Neural progenitor cell (in vitro differentiated cells): Measurements from ENCODE around the gene HERC6. TPM values are rescaled to one million over a fixed set of nuclear protein-coding genes. Genes with fewer than 3 reads are reported as not detected.

Experiments
- DNase-seq: peaks from one replicate; pipeline ENCODE4 v3.0.0-alpha.2; 2016; ENCODE audit warnings: low spot score
- H2AFZ ChIP-seq: fragments of 200-600 bp; sonication (generic); replicated peaks from 2 replicates; pipeline ENCODE4 v1.6.1; 2016; ENCODE audit warnings: antibody characterized with exemption
- H3F3A ChIP-seq: fragments of 200-600 bp; sonication (generic); 2 replicates; pipeline ENCODE4 v1.6.1; 2016; ENCODE audit warnings: antibody characterized with exemption, low read depth
- H3K27ac ChIP-seq: fragments of 200-600 bp; sonication (generic); 2 replicates; pipeline ENCODE4 v1.5.1; 2016; ENCODE audit warnings: mild to moderate bottlenecking
- H3K27me3 ChIP-seq: fragments of 200-600 bp; sonication (generic); 2 replicates; pipeline ENCODE4 v1.6.1; 2016; ENCODE audit warnings: mild to moderate bottlenecking, moderate library complexity
- H3K36me3 ChIP-seq: fragments of 200-600 bp; sonication (generic); 2 replicates; pipeline ENCODE4 v1.5.1; 2016
- H3K4me1 ChIP-seq: fragments of 200-600 bp; sonication (generic); 2 replicates; pipeline ENCODE4 v1.6.1; 2016; ENCODE audit warnings: mixed run types
- H3K4me2 ChIP-seq: fragments of 200-600 bp; sonication (generic); 2 replicates; pipeline ENCODE4 v1.6.1; 2016
- H3K4me3 ChIP-seq: fragments of 200-600 bp; sonication (generic); 2 replicates; pipeline ENCODE4 v1.5.1; 2016
- H3K79me2 ChIP-seq: fragments of 200-600 bp; sonication (generic); 2 replicates; pipeline ENCODE4 v1.6.1; 2016; ENCODE audit warnings: low read depth
- H3K9ac ChIP-seq: fragments of 200-600 bp; sonication (generic); 2 replicates; pipeline ENCODE4 v1.6.1; 2016
- H3K9me3 ChIP-seq: fragments of 200-600 bp; sonication (generic); 2 replicates; pipeline ENCODE4 v1.5.1; 2016; ENCODE audit warnings: low read depth
- H4K20me1 ChIP-seq: fragments of 200-600 bp; sonication (generic); 2 replicates; pipeline ENCODE4 v1.6.1; 2016; ENCODE audit warnings: low read depth
- H3K27ac Mint-ChIP-seq: 3 replicates; pipeline ENCODE4 v1.8.0; 2021; ENCODE audit warnings: mixed read lengths
- H3K27me3 Mint-ChIP-seq: 2 replicates; pipeline ENCODE4 v1.8.0; 2022; ENCODE audit warnings: low read depth, mild to moderate bottlenecking, inconsistent platforms, moderate library complexity, mixed read lengths; ENCODE audit not compliant: insufficient read depth
- H3K36me3 Mint-ChIP-seq: 3 replicates; pipeline ENCODE4 v1.8.0; 2021; ENCODE audit warnings: mixed read lengths
- H3K4me1 Mint-ChIP-seq: 3 replicates; pipeline ENCODE4 v1.8.0; 2021; ENCODE audit warnings: mixed read lengths
- H3K4me3 Mint-ChIP-seq: 3 replicates; pipeline ENCODE4 v1.8.0; 2021; ENCODE audit warnings: mild to moderate bottlenecking, moderate library complexity, mixed read lengths
- H3K9me3 Mint-ChIP-seq: 3 replicates; pipeline ENCODE4 v1.8.0; 2020; ENCODE audit warnings: mixed read lengths
- EZH2 ChIP-seq: fragments of 200-600 bp; sonication (generic); IDR thresholded peaks from 2 replicates; pipeline ENCODE4 v1.6.1; 2017; ENCODE audit warnings: antibody characterized with exemption, mild to moderate bottlenecking, moderate library complexity
- EZH2phosphoT487 ChIP-seq: fragments of 200-600 bp; sonication (generic); IDR thresholded peaks from 2 replicates; pipeline ENCODE4 v1.6.1; 2017; ENCODE audit warnings: antibody characterized with exemption
- total RNA-seq: library from RNA; depleted of rRNA; stranded (reverse); fragments of >200 nt; gene quantifications from 2 replicates; pipeline ENCODE4 v1.2.3, GENCODE V29; 2015; ENCODE audit warnings: low replicate concordance
- TF ChIP-seq, protein P1 (sequence below): fragments of 200-600 bp; sonication (generic); IDR thresholded peaks from 2 replicates; pipeline ENCODE4 v1.5.1; 2017; ENCODE audit warnings: antibody characterized with exemption, mild to moderate bottlenecking

The HERC6 gene
- total RNA-seq, 1 donor from 2014 or later: 0.24 TPM

DNA sequence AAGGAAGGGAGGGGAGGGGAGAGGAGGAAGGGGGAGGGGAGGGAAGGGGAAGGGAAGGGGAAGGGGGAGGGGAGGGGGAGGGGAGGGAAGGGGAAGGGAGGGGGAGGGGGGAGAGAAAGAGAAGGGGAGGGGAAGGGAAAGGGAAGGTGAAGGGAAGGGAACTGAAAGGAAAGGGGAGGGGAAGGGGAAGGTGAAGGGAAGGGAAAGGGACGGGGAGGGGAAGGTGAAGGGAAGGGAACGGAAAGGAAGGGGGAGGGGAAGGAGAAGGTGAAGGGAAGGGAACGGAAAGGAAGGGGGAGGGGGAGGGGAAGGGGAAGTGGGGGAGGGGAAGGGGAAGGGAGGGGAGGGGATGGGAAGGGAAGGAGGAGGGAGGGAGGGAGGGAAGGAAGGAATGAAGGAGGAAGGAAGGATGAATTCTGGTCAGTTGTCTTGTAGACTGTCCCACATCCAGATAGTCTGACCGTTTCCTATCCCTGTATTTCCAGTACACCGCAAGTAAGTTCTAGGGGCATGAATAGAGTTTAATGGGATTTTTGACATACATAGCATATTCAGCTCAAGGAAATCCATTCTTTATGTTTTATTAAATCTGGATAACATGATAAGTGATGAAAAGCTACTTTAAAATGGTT lies 98.7 kb downstream of the HERC6 start:
- no peak for DNase-seq

GRCh38 chr4:88478247-88478646 lies 99.6 kb downstream of the HERC6 start:
- Histone ChIP-seq H3K9ac (no peak overlapping the region), H2AFZ (no peak overlapping the region), H4K20me1 (no peaks in the 10 kb centered on the region), H3K27me3 (no peaks in the 10 kb centered on the region), H3K27ac (no peak overlapping the region), H3K4me2 (no peak overlapping the region), H3F3A (no peaks in the 10 kb centered on the region), H3K4me3 (no peak overlapping the region), H3K4me1 (no peaks in the 10 kb centered on the region), H3K79me2 (no peaks in the 10 kb centered on the region), H3K9me3 (no peaks in the 10 kb centered on the region), H3K36me3 (no peaks in the 10 kb centered on the region)
- TF ChIP-seq, protein P1, sequence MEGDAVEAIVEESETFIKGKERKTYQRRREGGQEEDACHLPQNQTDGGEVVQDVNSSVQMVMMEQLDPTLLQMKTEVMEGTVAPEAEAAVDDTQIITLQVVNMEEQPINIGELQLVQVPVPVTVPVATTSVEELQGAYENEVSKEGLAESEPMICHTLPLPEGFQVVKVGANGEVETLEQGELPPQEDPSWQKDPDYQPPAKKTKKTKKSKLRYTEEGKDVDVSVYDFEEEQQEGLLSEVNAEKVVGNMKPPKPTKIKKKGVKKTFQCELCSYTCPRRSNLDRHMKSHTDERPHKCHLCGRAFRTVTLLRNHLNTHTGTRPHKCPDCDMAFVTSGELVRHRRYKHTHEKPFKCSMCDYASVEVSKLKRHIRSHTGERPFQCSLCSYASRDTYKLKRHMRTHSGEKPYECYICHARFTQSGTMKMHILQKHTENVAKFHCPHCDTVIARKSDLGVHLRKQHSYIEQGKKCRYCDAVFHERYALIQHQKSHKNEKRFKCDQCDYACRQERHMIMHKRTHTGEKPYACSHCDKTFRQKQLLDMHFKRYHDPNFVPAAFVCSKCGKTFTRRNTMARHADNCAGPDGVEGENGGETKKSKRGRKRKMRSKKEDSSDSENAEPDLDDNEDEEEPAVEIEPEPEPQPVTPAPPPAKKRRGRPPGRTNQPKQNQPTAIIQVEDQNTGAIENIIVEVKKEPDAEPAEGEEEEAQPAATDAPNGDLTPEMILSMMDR: no peak
- no peak for TF ChIP-seq EZH2phosphoT487
- no peak for TF ChIP-seq EZH2
- DNase-seq: no peak
- no peaks in the 10 kb centered on the region for H3K9me3 Mint-ChIP-seq
- H3K36me3 Mint-ChIP-seq: no peaks in the 10 kb centered on the region
- no peaks in the 10 kb centered on the region for H3K4me1 Mint-ChIP-seq
- H3K27me3 Mint-ChIP-seq: no peaks in the 10 kb centered on the region
- H3K27ac Mint-ChIP-seq: no peak overlapping the region
- no peak overlapping the region for H3K4me3 Mint-ChIP-seq

More for the DNA sequence above, 98.7 kb downstream of the HERC6 start:
- Mint-ChIP-seq H3K27me3 (no peaks in the 10 kb centered on the region), H3K4me3 (no peak overlapping the region), H3K36me3 (no peaks in the 10 kb centered on the region), H3K9me3 (no peaks in the 10 kb centered on the region), H3K4me1 (no peaks in the 10 kb centered on the region), H3K27ac (no peak overlapping the region)
- no peaks in the 10 kb centered on the region for H3K9me3 ChIP-seq
- no peak overlapping the region for H3K4me3 ChIP-seq
- no peaks in the 10 kb centered on the region for H4K20me1 ChIP-seq
- no peaks in the 10 kb centered on the region for H3K27me3 ChIP-seq
- H3K36me3 ChIP-seq: no peaks in the 10 kb centered on the region
- no peak overlapping the region for H2AFZ ChIP-seq
- no peaks in the 10 kb centered on the region for H3K4me1 ChIP-seq
- no peak overlapping the region for H3K4me2 ChIP-seq
- no peak overlapping the region for H3K27ac ChIP-seq
- H3K79me2 ChIP-seq: no peaks in the 10 kb centered on the region
- no peaks in the 10 kb centered on the region for H3F3A ChIP-seq
- TF ChIP-seq, protein P1: no peak
- TF ChIP-seq EZH2 (no peak), EZH2phosphoT487 (no peak)
- H3K9ac ChIP-seq: no peak overlapping the region

DNA sequence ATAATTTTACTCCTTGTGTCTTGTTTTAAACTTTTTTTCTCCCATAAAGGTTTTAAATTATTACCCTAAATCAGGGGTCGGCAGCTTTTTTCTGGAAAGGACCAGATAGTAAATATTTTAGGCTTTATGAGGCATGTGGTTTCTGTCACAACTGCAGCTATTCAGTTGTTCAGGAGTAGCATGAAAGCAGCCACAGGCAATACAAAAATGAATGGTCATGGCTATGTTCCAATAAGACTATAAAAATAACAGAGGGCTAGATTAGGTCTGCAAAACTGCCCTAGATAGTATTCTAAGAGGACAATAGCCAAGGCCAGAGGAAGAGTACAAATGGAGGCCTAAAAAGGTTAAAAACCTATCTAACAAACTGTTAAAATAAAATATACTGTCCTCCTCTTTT lies 102.9 kb downstream of the HERC6 start:
- H3K9ac ChIP-seq: no peak overlapping the region
- H3K4me3 ChIP-seq: no peak overlapping the region
- H3K36me3 Mint-ChIP-seq: no peaks in the 10 kb centered on the region
- H3K79me2 ChIP-seq: no peaks in the 10 kb centered on the region
- no peaks in the 10 kb centered on the region for H3K9me3 Mint-ChIP-seq
- H3K4me3 Mint-ChIP-seq: no peak overlapping the region
- no peaks in the 10 kb centered on the region for H3K4me1 ChIP-seq
- no peak overlapping the region for H3K4me2 ChIP-seq
- no peak overlapping the region for H3K27ac Mint-ChIP-seq
- H3K27me3 ChIP-seq: no peaks in the 10 kb centered on the region
- H3K9me3 ChIP-seq: no peaks in the 10 kb centered on the region
- no peaks in the 10 kb centered on the region for H3F3A ChIP-seq
- no peak for TF ChIP-seq EZH2phosphoT487
- no peaks in the 10 kb centered on the region for H3K27me3 Mint-ChIP-seq
- H3K27ac ChIP-seq: no peak overlapping the region
- no peak overlapping the region for H2AFZ ChIP-seq
- no peaks in the 10 kb centered on the region for H3K36me3 ChIP-seq
- no peaks in the 10 kb centered on the region for H3K4me1 Mint-ChIP-seq
- no peak for DNase-seq
- H4K20me1 ChIP-seq: no peaks in the 10 kb centered on the region

GRCh38 chr4:88489100-88489761 lies 110.6 kb downstream of the HERC6 start:
- H3F3A ChIP-seq: no peaks in the 10 kb centered on the region
- no peak overlapping the region for H3K9ac ChIP-seq
- no peaks in the 10 kb centered on the region for H3K36me3 ChIP-seq
- Mint-ChIP-seq H3K4me1 (no peaks in the 10 kb centered on the region), H3K4me3 (no peak overlapping the region), H3K9me3 (no peaks in the 10 kb centered on the region), H3K27ac (no peak overlapping the region), H3K36me3 (no peaks in the 10 kb centered on the region), H3K27me3 (no peaks in the 10 kb centered on the region)
- H3K27ac ChIP-seq: no peak overlapping the region
- TF ChIP-seq, protein P1: no peak
- TF ChIP-seq EZH2phosphoT487 (no peak), EZH2 (no peak)
- no peak overlapping the region for H3K4me3 ChIP-seq
- no peaks in the 10 kb centered on the region for H4K20me1 ChIP-seq
- no peak overlapping the region for H3K4me2 ChIP-seq
- no peaks in the 10 kb centered on the region for H3K27me3 ChIP-seq
- no peak for DNase-seq
- H3K4me1 ChIP-seq: no peaks in the 10 kb centered on the region
- H3K79me2 ChIP-seq: no peaks in the 10 kb centered on the region
- H2AFZ ChIP-seq: no peak overlapping the region
- no peaks in the 10 kb centered on the region for H3K9me3 ChIP-seq
